Tibial nerve (tissue), 4 donors: ENCODE measurements around the gene BACH2.

Experiments
- CTCF ChIP-seq, 5 experiments: fragments of 200-600 bp in 3 of 5; fragments of 450-650 bp in 2 of 5; sonication (generic) in 3 of 5; IDR thresholded peaks; one replicate each; pipeline ENCODE4 v1.5.1; 2016 to 2019; ENCODE audit warnings: antibody characterized with exemption in 5 of 5, mild to moderate bottlenecking in 3 of 5, moderate library complexity in 2 of 5
- EP300 ChIP-seq, 2 donors: sonication (generic); formaldehyde crosslinking; IDR thresholded peaks; one replicate each; pipeline ENCODE4 v1.6.1; 2017; ENCODE audit warnings: antibody characterized with exemption in 2 of 2, mild to moderate bottlenecking in 1 of 2

- no peak for TF ChIP-seq CTCF (IDR thresholded peaks at IDR 0.05)
- TF ChIP-seq EP300 (IDR thresholded peaks at IDR 0.05): no peak
These were observed 81.7 kb downstream of the BACH2 start for GRCh38 chr6:90214966-90215365.
